ENCODE measurements around the gene PTBP2. TPM values are rescaled to one million over a fixed set of nuclear protein-coding genes. Genes with fewer than 3 reads are reported as not detected.

PTBP2 gene
- 95.9 TPM for total RNA-seq

DNA sequence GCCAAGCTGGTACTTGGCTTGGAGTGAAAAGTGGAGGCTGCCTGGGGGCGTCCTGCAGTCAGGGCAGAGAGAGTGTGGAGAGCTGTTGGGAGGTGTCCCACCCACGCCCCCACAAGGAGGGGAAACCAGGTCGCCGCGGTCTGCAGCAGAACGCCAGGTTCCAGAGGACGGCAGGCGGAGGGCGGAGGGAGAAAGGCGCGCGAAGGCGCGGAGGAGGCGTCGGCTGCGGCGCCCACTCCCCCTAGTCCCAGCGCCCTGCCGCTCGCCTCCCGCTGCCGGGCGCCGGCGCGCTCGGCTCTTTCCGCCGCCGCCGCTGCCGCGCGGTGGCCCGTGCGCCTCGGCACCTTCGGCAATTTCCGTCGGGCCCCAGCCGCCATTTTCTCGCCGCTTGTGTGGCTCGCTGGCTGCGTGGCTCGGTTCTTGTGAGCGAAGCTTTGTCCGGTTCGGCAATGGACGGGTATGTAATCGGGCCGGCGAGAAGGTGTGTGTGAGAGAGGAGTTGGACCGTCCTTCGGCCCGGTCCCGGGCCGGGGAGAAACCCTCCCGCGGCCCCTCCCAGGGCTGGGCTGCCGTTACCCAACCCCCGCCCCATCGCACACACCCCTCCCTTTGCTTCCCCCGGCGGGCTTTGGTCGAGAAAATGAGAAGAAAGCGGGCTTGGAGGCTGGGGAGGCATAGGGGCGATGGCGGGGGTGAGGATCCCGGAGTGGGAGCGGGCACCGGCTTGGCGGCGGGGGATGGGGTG, at the start of gene PTBP2:
TSS of gene PTBP2 (plus strand) at position 369 of the 745 bp plus-strand sequence. CDS start at position 450, 81 bp downstream.
- peak within 1 kb of the TSS; percentile 91 to 97 for H3K27ac ChIP-seq
- intact Hi-C loops (cut with DNase I): loop anchor here (2.0 to 5.0 kb wide), 2 partner anchors 184 to 487 kb away; no protein-coding TSS in a partner anchor
- peak; percentile 14 to 83 for DNase-seq (ENCODE audit: low spot score in 2 of 2)
- no peaks in the 10 kb centered on the region for H3K9me3 ChIP-seq
- peaks cover 0 to 10% of the 10 kb centered on the region in 2 donors for H3K4me1 ChIP-seq
- TF ChIP-seq, protein P1, sequence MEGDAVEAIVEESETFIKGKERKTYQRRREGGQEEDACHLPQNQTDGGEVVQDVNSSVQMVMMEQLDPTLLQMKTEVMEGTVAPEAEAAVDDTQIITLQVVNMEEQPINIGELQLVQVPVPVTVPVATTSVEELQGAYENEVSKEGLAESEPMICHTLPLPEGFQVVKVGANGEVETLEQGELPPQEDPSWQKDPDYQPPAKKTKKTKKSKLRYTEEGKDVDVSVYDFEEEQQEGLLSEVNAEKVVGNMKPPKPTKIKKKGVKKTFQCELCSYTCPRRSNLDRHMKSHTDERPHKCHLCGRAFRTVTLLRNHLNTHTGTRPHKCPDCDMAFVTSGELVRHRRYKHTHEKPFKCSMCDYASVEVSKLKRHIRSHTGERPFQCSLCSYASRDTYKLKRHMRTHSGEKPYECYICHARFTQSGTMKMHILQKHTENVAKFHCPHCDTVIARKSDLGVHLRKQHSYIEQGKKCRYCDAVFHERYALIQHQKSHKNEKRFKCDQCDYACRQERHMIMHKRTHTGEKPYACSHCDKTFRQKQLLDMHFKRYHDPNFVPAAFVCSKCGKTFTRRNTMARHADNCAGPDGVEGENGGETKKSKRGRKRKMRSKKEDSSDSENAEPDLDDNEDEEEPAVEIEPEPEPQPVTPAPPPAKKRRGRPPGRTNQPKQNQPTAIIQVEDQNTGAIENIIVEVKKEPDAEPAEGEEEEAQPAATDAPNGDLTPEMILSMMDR (IDR thresholded peaks at IDR 0.05): no peak
- no peaks in the 10 kb centered on the region for H3K27me3 ChIP-seq
- H3K36me3 ChIP-seq: peaks cover 3 to 9% of the 10 kb centered on the region in 2 donors
- peak within 1 kb of the TSS; percentile 68 to 88 for H3K4me3 ChIP-seq

GRCh38 chr1:96674915-96675314, 46.7 kb upstream of the PTBP2 start:
- Histone ChIP-seq H3K9me3 (peaks cover 5 to 15% of the 10 kb centered on the region in 2 donors), H3K27me3 (no peaks in the 10 kb centered on the region), H3K27ac (no peak overlapping the region), H3K4me1 (no peaks in the 10 kb centered on the region), H3K4me3 (no peak overlapping the region), H3K36me3 (no peaks in the 10 kb centered on the region)
- TF ChIP-seq, protein P1 (IDR thresholded peaks at IDR 0.05): no peak
- DNase-seq (ENCODE audit: low spot score in 2 of 2): no peak
- intact Hi-C loops (cut with DNase I): no loop called here

DNA sequence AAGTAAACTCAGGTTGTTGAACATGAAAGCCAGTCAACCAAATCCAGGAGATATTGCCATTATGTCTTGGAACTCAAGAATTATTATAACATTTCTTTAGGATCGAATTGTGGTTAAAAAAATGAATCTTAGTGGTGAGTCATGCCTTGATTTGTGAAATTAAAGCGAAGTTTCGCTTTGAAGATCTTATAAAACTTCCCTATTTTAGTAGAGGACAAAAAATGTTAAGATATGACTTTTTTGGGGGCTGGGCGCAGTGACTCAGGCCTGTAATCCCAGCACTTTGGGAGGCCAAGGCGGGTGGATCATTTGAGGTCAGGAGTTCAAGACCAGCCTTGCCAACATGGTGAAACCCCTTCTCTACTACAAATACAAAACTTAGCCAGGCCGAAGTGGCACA, 39.5 kb upstream of the PTBP2 start:
- H3K36me3 ChIP-seq: no peaks in the 10 kb centered on the region
- TF ChIP-seq, protein P1 (IDR thresholded peaks at IDR 0.05): no peak
- H3K27ac ChIP-seq: no peak overlapping the region
- H3K4me3 ChIP-seq: no peak overlapping the region
- no peak for DNase-seq (ENCODE audit: low spot score in 2 of 2)
- H3K27me3 ChIP-seq: no peaks in the 10 kb centered on the region
- no peaks in the 10 kb centered on the region for H3K4me1 ChIP-seq
- intact Hi-C loops (cut with DNase I): no loop called here
- H3K9me3 ChIP-seq: peaks cover 0 to 4% of the 10 kb centered on the region in 2 donors

DNA sequence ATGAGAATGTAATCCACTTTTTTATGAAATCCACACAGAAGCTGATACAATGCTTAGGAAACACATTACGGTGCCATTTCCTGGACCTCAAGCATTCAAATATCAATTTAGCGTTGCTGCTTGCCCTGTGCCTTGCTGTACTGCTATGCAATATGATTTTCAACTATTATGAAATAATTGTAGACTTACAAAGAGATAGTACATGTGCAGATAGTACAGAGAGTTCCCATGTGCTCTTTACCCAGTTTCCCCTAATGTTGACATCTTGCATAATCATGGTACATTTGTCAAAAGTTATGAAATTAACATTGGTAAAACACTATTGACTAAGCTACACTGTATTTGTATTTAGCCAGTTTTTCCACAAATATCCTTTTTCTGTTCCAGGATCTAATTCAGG, 37.7 kb upstream of the PTBP2 start:
- Histone ChIP-seq H3K4me3 (no peak overlapping the region), H3K9me3 (peaks cover 0 to 4% of the 10 kb centered on the region in 2 donors), H3K27ac (no peak overlapping the region), H3K27me3 (no peaks in the 10 kb centered on the region), H3K36me3 (no peaks in the 10 kb centered on the region), H3K4me1 (no peaks in the 10 kb centered on the region)
- DNase-seq (ENCODE audit: low spot score in 2 of 2): no peak
- intact Hi-C loops (cut with DNase I): loop anchor here (1.0 kb wide), 1 partner anchor 19 kb away; no protein-coding TSS in a partner anchor
- TF ChIP-seq, protein P1 (IDR thresholded peaks at IDR 0.05): no peak

DNA sequence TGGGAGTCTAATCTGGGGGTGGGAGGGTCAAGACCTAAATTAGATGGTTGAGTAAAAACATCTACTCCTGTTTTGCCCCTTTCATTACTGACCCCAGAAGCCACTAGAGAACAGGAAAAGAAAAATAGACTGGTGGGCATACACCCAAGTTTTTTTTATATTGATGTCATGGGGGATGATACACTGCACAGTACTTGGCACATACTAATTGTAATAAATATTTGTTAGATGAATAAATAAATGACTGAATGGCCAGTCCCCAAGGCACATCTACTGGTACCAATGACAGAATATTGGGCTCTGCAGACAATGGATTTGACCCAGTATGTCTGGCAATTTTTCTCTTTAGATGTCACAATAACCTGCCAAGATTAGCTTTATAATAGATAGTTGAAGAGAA, 36.8 kb upstream of the PTBP2 start:
- Histone ChIP-seq H3K4me1 (no peaks in the 10 kb centered on the region), H3K27me3 (no peaks in the 10 kb centered on the region), H3K36me3 (no peaks in the 10 kb centered on the region), H3K4me3 (no peak overlapping the region), H3K27ac (no peak overlapping the region), H3K9me3 (peaks cover 0 to 1% of the 10 kb centered on the region in 2 donors)
- intact Hi-C loops (cut with DNase I): loop anchor here (1.0 kb wide), 1 partner anchor 19 kb away; no protein-coding TSS in a partner anchor
- TF ChIP-seq, protein P1 (IDR thresholded peaks at IDR 0.05): no peak
- DNase-seq (ENCODE audit: low spot score in 2 of 2): no peak
